Activated naive CD8-positive, alpha-beta T cell treated with anti-CD3 and anti-CD28 coated beads, Interleukin-2, amount 50 U/mL, for 24 hours (primary cell): ENCODE measurements around the gene COL19A1.
"Not testable (repeated sequence)": the region's sequence is repeated elsewhere in the genome, so short reads cannot be mapped to it uniquely, and the experiment has no call there.

Experiments used
- ATAC-seq: fragments of 150-1000 bp; cut with Tn5 transposase; one replicate; pipeline ENCODE4 v1.10.0; 2021
- DNase-seq: peaks from one replicate; pipeline ENCODE4 v3.0.0; 2021
- H3K27ac Mint-ChIP-seq: one replicate; pipeline ENCODE4 v1.8.0; 2021; ENCODE audit warnings: mild to moderate bottlenecking, mixed read lengths
- H3K27me3 Mint-ChIP-seq: one replicate; pipeline ENCODE4 v1.8.0; 2021; ENCODE audit warnings: mixed read lengths
- H3K36me3 Mint-ChIP-seq: one replicate; pipeline ENCODE4 v1.8.0; 2021; ENCODE audit warnings: low read depth, mixed read lengths
- H3K4me1 Mint-ChIP-seq: one replicate; pipeline ENCODE4 v1.8.0; 2021; ENCODE audit warnings: mixed read lengths
- H3K4me3 Mint-ChIP-seq: one replicate; pipeline ENCODE4 v1.8.0; 2021; ENCODE audit warnings: mild to moderate bottlenecking, moderate library complexity, mixed read lengths
- H3K9me3 Mint-ChIP-seq: one replicate; pipeline ENCODE4 v1.8.0; 2021; ENCODE audit warnings: mixed read lengths

The COL19A1 gene

GRCh38 chr6:69880601-69881000 lies 14.2 kb downstream of the COL19A1 start:
- Mint-ChIP-seq H3K27me3 (peaks cover 12% of the 10 kb centered on the region), H3K4me3 (no peak overlapping the region), H3K36me3 (no peaks in the 10 kb centered on the region), H3K9me3 (no peaks in the 10 kb centered on the region), H3K4me1 (peaks cover 15% of the 10 kb centered on the region), H3K27ac (peak overlapping the region; percentile 12)
- DNase-seq (no peak), ATAC-seq (no peak)

DNA sequence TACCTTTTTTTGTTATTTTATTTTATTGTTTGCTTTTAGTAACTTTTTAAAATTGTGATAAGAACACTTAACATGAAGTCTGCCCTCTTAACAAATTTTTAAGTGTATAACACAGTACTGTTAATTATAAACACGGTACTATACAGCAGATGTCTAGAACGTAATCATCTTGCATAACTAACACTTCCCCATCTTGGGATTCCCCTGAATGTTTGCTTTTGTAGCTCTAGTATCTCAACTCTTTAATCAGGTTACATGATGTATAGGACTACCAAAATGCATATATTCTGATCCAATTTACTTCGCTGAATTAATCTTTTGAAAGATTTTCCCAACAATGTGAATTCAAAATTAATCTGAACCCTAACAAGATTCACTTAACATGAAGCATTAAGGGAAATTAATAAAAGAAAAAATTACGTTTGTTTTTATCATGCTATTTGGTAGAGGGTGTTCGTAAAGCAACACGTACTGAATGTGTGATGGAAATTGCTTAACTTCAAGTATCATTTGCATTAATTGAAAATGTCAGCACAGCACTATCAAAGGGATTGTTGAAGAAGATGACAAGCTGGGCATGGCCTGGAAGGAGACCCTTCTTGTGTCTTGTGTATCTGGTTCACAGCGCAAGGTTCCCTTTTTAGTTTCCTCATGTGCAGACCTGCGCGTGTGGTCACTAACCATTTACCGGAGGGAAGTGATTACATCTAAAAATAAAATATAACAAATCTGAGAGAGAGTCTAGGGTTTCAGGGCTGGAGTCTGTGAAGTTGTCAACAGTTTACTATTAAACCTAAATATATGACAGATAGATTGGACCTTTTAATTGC lies 15.2 kb downstream of the COL19A1 start:
- no peaks in the 10 kb centered on the region for H3K9me3 Mint-ChIP-seq
- DNase-seq (no peak), ATAC-seq (no peak)
- peaks cover 12% of the 10 kb centered on the region for H3K27me3 Mint-ChIP-seq
- H3K27ac Mint-ChIP-seq = peak overlapping the region; percentile 52
- no peaks in the 10 kb centered on the region for H3K36me3 Mint-ChIP-seq
- H3K4me3 Mint-ChIP-seq = peak overlapping the region; percentile 17
- H3K4me1 Mint-ChIP-seq = peaks cover 17% of the 10 kb centered on the region

DNA sequence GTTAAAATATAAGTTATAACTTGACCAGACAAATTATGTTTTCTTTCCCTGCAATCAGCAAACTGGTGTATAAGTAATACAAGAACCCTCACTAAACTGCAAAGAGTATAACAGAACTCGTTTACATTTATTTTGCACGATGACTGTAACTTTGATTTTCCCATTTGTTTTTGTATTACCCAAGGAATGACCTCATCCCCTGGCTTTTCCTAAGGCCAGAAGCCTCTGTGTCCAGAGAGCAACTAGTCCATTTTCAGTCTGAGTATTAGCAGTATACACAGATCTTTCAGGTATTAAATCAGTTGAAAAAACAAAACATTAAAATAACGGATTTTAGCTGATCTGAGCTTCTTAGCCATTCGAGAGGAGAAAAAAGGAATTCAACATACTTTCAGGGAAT lies 17.2 kb downstream of the COL19A1 start:
- H3K9me3 Mint-ChIP-seq = no peaks in the 10 kb centered on the region
- peaks cover 19% of the 10 kb centered on the region for H3K4me1 Mint-ChIP-seq
- H3K4me3 Mint-ChIP-seq = no peak overlapping the region

GRCh38 chr6:69884231-69884630 lies 17.9 kb downstream of the COL19A1 start:
- no peaks in the 10 kb centered on the region for H3K36me3 Mint-ChIP-seq
- ATAC-seq (no peak), DNase-seq (no peak)
- H3K9me3 Mint-ChIP-seq = no peaks in the 10 kb centered on the region
- peak overlapping the region; percentile 38 for H3K27ac Mint-ChIP-seq
- H3K4me1 Mint-ChIP-seq = peaks cover 18% of the 10 kb centered on the region
- no peak overlapping the region for H3K4me3 Mint-ChIP-seq
- peaks cover 12% of the 10 kb centered on the region for H3K27me3 Mint-ChIP-seq

More for the DNA sequence above, 17.2 kb downstream of the COL19A1 start:
- Mint-ChIP-seq H3K27ac (peak overlapping the region; percentile 38), H3K27me3 (peaks cover 12% of the 10 kb centered on the region), H3K36me3 (no peaks in the 10 kb centered on the region)
- no peak for ATAC-seq
- DNase-seq = no peak

- Mint-ChIP-seq H3K27ac (peak overlapping the region; percentile 55), H3K36me3 (peaks cover 3% of the 10 kb centered on the region)
- ATAC-seq = peak; percentile 63
Measured at GRCh38 chr6:69887026-69887425, 20.7 kb downstream of the COL19A1 start.

GRCh38 chr6:69887714-69888345 lies 21.5 kb downstream of the COL19A1 start:
- ATAC-seq = no peak
- peak overlapping the region; percentile 55 for H3K27ac Mint-ChIP-seq

More at GRCh38 chr6:69887026-69887425, 20.7 kb downstream of the COL19A1 start:
- DNase-seq = no peak
- H3K9me3 Mint-ChIP-seq = peaks cover 5% of the 10 kb centered on the region
- H3K4me1 Mint-ChIP-seq = peaks cover 10% of the 10 kb centered on the region
- peaks cover 8% of the 10 kb centered on the region for H3K27me3 Mint-ChIP-seq
- H3K4me3 Mint-ChIP-seq = peak overlapping the region; percentile 2

DNA sequence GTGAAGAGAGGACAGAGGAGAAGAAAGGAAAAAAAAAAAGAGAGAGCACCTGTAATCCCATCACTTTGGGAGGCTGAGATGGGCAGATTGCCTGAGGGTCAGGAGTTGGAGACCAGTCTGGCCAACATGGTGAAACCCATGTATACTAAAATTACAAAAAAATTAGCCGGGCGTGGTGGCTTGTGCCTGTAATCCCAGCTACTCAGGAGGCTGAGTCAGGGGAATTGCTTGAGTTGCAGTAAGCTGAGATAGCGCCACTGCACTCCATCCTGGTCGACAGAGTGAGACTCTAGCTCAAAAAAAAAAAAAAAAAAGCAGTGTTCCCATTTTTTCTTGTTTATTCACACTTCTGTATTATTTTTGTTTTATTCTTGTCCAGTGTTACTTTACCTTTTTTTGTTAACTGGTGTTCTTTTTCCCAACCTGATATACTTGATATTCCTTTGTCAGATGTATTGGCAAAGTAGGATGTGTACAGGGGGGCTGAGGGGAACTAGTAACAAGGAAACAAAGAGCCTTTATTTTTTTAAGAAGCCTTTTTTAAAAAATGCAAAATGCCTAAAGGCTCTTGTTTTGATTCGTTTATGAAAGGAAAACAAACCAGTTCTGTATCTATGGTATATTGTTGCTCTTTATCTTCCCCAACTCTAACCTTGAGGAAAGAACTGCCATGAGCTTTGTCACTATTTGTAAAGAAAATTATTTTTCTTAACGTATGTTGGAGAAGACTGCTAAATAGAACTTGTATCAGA lies 22.3 kb downstream of the COL19A1 start:
- Mint-ChIP-seq H3K27me3 (peaks cover 1% of the 10 kb centered on the region), H3K27ac (no peak overlapping the region), H3K9me3 (peaks cover 5% of the 10 kb centered on the region), H3K4me3 (no peak overlapping the region), H3K36me3 (peaks cover 3% of the 10 kb centered on the region), H3K4me1 (peaks cover 8% of the 10 kb centered on the region)
- no peak for ATAC-seq
- no peak for DNase-seq

More at GRCh38 chr6:69887714-69888345, 21.5 kb downstream of the COL19A1 start:
- Mint-ChIP-seq H3K4me3 (no peak overlapping the region), H3K4me1 (peaks cover 10% of the 10 kb centered on the region), H3K36me3 (peaks cover 3% of the 10 kb centered on the region), H3K9me3 (peaks cover 5% of the 10 kb centered on the region), H3K27me3 (peaks cover 5% of the 10 kb centered on the region)
- DNase-seq = no peak

DNA sequence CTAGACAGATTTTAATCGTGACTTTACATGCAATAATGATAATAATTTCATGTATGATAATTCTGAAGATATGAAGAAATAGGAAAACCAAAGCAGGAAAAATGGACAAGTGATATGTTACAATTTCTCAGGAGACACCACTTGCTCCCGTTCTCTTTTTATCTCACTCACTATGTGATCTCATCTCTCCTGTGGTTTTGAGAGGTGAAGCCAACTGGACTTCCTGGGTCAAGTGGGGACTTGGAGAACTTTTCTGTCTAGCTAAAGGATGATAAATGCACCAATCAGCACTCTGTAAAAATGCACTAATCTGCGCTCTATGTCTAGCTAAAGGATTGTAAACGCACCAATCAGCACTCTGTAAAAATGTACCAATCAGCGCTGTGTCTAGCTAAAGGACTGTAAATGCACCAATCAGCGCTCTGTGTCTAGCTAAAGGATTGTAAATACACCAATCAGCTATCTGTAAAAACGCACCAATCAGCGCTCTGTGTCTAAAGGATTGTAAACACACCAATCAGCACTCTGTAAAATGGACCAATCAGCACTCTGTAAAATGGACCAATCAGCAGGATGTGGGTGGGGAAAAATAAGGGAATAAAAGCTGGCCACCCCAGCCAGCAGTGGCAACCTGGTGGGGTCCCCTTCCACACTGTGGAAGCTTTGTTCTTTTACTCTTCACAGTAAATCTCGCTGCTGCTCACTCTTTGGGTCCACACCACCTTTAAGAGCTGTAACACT lies 23.0 kb downstream of the COL19A1 start:
- not testable (repeated sequence) for H3K4me1 Mint-ChIP-seq, H3K36me3 Mint-ChIP-seq, H3K4me3 Mint-ChIP-seq, H3K27me3 Mint-ChIP-seq, ATAC-seq, H3K27ac Mint-ChIP-seq, H3K9me3 Mint-ChIP-seq, DNase-seq

- H3K27ac Mint-ChIP-seq, H3K36me3 Mint-ChIP-seq, H3K27me3 Mint-ChIP-seq, H3K4me3 Mint-ChIP-seq, DNase-seq, ATAC-seq, H3K9me3 Mint-ChIP-seq, H3K4me1 Mint-ChIP-seq: not testable (repeated sequence)
Measured at GRCh38 chr6:69892561-69892960, 26.2 kb downstream of the COL19A1 start.

DNA sequence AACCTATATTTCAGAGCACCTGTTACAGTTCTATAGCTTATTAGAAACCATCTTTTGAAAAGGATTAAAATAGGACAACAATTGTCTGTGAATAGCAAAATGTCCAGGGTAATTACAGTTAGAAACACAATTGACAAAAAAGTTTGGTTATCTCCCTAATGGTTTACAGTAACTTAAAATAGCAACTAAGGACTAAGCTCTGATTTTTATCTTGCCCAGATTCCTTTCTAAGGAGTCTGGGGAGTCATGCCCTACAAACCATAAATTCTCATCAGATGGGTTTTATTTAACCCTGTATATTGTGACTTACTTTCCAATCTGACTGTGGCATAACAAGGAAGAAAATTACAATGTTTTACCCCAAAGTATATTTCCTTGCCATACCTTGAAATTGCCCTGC lies 26.9 kb downstream of the COL19A1 start:
- H3K9me3 Mint-ChIP-seq, H3K27ac Mint-ChIP-seq, ATAC-seq, H3K27me3 Mint-ChIP-seq, DNase-seq, H3K4me3 Mint-ChIP-seq, H3K36me3 Mint-ChIP-seq, H3K4me1 Mint-ChIP-seq: not testable (repeated sequence)

- Mint-ChIP-seq H3K4me1 (no peaks in the 10 kb centered on the region), H3K4me3 (no peak overlapping the region), H3K27ac (no peak overlapping the region), H3K36me3 (peaks cover 3% of the 10 kb centered on the region), H3K27me3 (no peaks in the 10 kb centered on the region), H3K9me3 (peaks cover 5% of the 10 kb centered on the region)
- ATAC-seq (no peak), DNase-seq (no peak)
Measured at GRCh38 chr6:69894578-69895347, 28.4 kb downstream of the COL19A1 start.

GRCh38 chr6:69895396-69895795 lies 29.0 kb downstream of the COL19A1 start:
- peaks cover under 1% of the 10 kb centered on the region for H3K9me3 Mint-ChIP-seq
- no peaks in the 10 kb centered on the region for H3K4me1 Mint-ChIP-seq
- H3K4me3 Mint-ChIP-seq = no peak overlapping the region
- no peaks in the 10 kb centered on the region for H3K36me3 Mint-ChIP-seq
- H3K27ac Mint-ChIP-seq = no peak overlapping the region
- no peaks in the 10 kb centered on the region for H3K27me3 Mint-ChIP-seq
- ATAC-seq (no peak), DNase-seq (no peak)

- Mint-ChIP-seq H3K4me1 (no peaks in the 10 kb centered on the region), H3K27me3 (no peaks in the 10 kb centered on the region), H3K4me3 (no peak overlapping the region), H3K9me3 (no peaks in the 10 kb centered on the region), H3K36me3 (no peaks in the 10 kb centered on the region), H3K27ac (no peak overlapping the region)
- no peak for DNase-seq
- no peak for ATAC-seq
Measured at GRCh38 chr6:69900869-69901268, 34.5 kb downstream of the COL19A1 start.
